ENCODE results near the gene GLRX5.

DNA sequence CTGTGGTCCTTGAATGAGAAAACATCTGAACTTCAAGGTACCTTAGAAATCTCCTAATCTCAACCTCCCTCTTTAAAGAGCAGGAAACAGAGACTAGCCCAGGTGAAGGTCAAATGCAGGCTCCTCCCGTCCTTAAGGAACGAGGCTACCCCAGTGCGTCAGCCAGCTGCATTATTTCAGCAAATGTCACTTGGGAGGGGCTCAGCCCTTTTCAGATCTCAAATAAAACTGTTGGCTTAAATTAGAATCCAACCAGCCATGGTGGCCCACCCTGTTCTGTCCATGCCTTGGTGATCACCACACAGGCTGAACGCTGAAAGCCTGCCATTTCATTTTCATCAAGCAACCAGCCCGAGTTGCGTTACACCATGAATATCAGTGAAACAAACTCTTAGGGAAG is 25.4 kb upstream of the GLRX5 start:
- no peak for TF ChIP-seq CTCF (IDR thresholded peaks at IDR 0.05)
- TF ChIP-seq EP300 (IDR thresholded peaks at IDR 0.05): no peak
- no peak for TF ChIP-seq POLR2A (IDR thresholded peaks at IDR 0.05)
